Middle frontal gyrus (tissue), 1 donor: ENCODE data around the gene COBL.

Source experiments
- DNase-seq: peaks from one replicate; pipeline ENCODE4 v3.0.0-alpha.2; 2015; ENCODE audit warnings: low spot score; ENCODE audit errors: extremely low spot score

Gene COBL

DNA sequence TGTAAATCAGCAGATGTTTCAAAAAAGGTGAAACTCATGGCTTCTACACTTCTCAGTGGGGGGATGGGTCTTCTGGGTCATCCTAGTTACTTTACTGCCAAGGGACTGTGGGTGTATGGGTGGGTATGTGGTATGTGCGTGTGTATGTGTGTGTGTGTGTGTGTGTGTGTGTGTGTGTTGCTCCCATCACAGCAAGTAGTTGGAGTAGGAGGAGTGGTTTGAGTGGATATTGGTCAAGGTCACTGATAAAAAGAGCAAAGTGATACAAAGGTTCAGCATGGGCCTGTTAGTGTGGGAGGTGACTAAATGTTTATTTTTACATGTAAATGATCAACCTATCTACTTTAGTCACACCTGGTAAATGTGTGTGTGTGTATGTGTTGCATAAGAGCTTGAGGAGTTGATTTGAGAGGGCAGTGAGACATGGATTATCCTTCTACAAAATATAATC, 11.8 kb upstream of the COBL start:
- no peak for DNase-seq

- DNase-seq = no peak
Observed at GRCh38 chr7:51327287-51327717, 10.7 kb upstream of the COBL start.

DNA sequence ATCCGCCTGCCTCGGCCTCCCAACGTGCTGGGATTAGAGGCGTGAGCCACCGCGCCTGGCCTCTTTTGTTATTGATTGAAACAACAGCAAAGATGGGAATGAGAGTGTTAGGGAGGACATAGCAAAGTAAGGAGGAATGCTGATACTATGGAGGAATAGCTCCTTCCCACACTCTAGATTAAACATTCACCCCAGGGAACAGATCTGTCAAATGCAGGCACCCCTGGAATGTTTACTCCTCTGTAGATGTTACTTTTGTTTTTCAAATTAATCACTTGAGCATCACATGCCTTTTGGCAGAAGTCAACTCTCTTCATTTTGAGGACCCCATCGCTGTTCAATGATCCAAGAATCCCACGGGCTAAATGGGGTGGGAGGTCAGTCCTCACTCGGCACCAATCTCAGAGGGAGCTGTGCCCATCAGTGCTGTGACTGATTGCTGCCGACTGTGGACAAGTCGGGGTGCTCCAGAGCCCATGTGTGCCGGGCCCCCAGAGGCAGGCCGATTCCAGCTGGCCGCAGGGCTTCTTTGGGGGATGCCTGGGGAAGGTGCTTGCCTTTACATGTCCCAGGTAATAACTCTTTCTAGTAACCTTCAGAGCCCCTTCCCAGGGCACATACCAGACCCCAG, 10.2 kb upstream of the COBL start:
- DNase-seq = no peak

- no peak for DNase-seq
Observed at GRCh38 chr7:51325908-51326307, 9.3 kb upstream of the COBL start.

DNA sequence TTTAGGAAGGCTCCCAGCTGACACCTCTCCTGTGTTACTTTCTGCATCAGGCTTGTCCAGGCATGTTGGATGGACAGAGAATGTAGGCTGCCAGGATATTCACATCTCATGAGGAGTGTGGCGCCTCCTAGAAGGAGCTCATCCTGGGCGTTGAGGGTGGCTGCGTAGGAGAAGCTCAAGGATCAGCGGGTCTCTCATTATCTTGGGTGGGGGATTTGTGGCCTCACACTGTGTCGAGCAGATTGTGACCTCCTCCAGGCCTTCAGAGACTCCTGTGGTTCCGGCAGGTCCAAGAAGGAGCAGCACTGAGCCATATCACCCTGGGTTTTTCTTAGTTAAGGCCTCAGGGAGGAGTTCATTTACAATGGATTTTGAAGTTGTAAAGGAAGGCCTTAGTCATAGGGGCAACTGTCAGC, 8.7 kb upstream of the COBL start:
- DNase-seq = no peak

DNA sequence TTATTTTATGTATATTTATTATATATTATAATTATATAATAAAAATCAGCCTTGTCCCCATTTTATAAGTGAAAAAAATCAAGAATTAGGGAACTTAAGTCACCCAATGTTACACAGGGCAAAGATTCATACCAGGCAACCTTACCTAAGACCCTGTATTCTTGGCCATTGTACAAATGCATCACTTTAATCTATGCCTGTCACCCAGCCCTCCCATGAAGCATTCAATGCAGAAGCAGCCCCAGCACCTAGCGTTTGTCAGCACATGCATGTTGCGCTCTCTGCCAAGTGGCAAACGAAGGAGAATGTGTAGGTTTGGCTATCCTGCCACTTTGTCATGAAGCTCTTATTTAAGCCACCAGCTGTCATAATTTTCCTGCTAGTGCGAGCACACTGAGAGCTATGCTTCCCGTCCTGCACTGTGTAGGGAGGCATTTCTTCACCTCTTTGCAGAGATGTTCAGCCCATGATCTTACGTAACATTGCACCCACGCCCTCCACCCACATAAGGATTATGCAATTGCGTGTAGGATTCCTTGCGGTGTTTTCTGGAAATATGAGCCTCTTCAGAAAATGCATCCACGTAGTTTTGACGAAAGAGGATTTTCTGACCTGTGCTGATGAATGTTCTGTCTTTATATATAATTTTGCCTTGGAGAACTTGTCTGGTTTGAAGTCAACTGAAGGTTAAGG, 7.7 kb upstream of the COBL start:
- no peak for DNase-seq

- DNase-seq = no peak
Observed at GRCh38 chr7:51321961-51322515, 5.4 kb upstream of the COBL start.

DNA sequence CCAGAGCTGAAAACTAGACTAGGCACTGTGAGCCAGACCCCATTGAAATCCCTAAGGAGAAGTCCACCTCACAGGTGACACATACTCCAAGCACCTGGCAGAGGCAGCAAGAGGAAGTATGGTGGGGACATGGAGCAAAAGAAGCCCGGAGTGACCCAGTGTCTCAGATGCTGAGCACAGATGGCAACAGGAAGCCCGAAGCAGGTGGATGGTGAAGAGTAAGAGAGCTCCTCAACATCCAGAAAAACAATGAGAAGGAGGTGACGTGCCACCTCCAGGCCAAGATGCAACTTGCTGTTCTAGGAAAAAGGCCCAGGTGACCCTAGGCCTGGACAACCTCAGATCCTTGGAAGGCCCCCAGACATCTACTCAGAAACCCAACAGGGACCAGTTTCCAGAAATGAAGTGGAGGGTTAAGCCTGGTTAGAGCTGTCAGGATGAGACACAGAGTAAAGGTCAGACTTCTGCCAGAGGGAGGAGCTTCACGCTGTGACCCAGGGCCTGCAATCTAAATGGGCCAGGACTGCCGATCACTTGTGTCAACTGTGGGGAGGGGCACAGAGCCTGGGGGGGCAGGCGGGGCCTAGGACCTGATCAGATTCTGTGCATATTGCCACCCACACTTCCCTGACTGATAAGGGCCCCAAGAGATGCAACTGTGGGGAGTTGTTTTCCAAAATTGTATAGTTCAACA, 2.4 kb upstream of the COBL start:
- DNase-seq = no peak

DNA sequence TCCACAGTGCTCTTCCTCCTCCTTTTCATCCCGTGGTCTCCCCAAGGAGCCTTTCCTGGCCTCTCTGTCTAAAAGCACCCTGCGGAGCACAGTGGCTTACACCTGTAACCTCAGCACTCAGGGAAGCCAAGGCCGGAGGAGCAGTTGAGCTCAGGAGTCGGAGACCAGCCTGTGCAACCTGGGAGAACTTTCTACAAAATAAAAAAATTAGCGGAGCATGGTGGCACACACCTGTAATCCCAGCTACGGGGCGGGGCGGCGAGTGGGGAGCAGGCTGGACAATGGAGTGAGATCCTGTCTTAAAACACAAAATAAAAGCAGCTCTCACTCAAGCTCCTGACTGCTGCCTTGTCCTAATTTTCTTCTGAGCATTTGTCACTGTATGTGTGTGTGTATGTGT, 1.4 kb upstream of the COBL start:
- no peak for DNase-seq

- DNase-seq = no peak
Observed at GRCh38 chr7:51317582-51317910, 937 bp upstream of the COBL start.

GRCh38 chr7:51316262-51316665, 345 bp downstream of the COBL start:
- no peak for DNase-seq

- DNase-seq = no peak
Observed at GRCh38 chr7:51315393-51316261, 982 bp downstream of the COBL start.

- DNase-seq = no peak
Observed at GRCh38 chr7:51314726-51315125, 1.9 kb downstream of the COBL start.

GRCh38 chr7:51313738-51314425, 2.7 kb downstream of the COBL start:
- DNase-seq = no peak

DNA sequence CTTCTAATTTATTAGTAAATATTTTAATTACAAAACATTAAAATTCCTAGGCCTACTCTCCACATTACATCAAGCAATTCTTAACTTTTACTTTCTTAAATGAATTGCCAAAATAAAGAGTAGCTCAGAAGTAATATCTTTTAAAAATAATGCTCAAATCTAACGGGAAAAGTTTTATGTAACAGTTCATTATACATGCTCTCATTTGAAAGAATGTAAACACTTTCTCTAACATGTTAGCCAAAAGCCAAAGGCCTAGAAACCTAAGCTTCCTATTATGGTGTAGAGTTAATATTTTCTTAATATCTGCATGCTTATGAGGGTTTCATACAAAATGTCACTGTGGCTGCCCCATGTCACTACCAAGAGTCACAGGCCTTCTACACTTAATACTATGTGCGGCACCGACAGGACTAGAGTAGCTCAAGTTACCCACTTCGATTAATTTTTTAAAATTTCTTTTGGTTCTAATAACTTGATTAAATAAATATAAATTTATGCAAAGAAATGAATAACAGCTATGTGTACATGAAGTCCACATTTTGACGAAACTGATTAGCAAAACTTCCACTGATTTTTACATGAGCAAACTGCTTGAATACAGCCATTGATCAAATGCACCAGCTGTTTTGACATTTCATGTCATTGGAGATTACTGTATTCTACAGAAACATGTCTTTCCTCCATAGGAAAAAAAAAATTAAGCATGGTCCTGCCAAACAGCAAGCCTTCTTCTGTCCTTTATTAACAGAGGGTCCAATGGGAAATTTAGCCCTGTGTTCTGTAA, 3.5 kb downstream of the COBL start:
- DNase-seq = no peak

GRCh38 chr7:51311166-51311565, 5.4 kb downstream of the COBL start:
- DNase-seq = no peak

GRCh38 chr7:51310131-51310583, 6.5 kb downstream of the COBL start:
- DNase-seq = no peak

GRCh38 chr7:51309361-51310130, 7.1 kb downstream of the COBL start:
- no peak for DNase-seq

DNA sequence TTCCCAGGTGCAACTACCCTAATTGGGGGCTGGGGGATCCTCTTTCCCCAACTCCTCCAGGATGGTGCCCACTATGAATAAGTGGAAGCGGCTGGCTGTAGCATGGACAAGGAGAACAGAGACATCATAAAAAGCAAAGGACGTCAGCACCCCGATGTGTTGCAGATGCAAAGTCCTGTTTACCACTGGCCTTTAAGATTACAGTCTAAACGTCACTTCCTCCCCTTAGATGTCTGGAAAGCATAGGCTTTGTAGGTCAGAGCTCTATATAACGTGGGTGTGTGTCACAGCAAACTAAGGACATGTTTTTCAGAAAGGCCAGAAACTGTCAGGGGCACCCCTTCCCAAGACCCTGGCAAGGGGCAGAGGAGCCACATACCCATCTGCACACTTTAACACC, 7.9 kb downstream of the COBL start:
- DNase-seq = no peak
